GM12891 (cell line): ENCODE data around the gene PLEKHG5.

Experiments
- PAX5 ChIP-seq: IDR thresholded peaks from 2 replicates; pipeline ENCODE4 v1.6.1; 2011; ENCODE audit warnings: low read length, moderate library complexity, mild to moderate bottlenecking; ENCODE audit not compliant: insufficient read depth, severe bottlenecking
- POLR2A ChIP-seq: IDR thresholded peaks from 2 replicates; pipeline ENCODE4 v1.6.1; 2011; ENCODE audit warnings: low read depth, low read length, control low read depth
- POLR2AphosphoS5 ChIP-seq: IDR thresholded peaks from 2 replicates; pipeline ENCODE4 v1.6.1; 2011; ENCODE audit warnings: low read depth, low read length, control low read depth
- TAF1 ChIP-seq: IDR thresholded peaks from 2 replicates; pipeline ENCODE4 v1.6.1; 2011; ENCODE audit warnings: low read depth, low read length, control low read depth

DNA sequence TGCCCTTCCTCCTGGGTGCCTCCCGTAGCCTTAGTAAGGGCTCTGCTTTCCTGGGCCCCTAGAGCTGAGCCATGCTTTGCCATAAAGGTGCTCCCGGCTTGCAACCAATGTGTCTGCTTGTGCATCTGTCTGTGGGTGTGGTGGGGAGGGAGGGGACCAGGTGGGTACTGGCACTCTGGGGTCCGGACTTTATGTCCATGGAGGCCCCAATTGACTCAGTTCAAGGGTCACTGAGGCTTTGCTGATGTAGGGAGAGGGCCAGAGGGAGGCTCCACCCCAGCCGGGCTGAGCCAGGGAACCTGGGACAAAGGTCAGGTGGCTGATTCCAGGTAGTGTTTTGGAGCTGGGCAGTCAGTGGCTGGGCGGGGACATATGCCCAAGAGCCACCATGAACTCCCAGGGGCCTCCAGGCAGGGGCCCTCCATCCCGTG lies 40.5 kb downstream of the PLEKHG5 start:
- TF ChIP-seq POLR2AphosphoS5 (no peak), TAF1 (no peak), POLR2A (no peak), PAX5 (no peak)
